C4-2B (cell line): ENCODE results near the gene MPDU1.

ENCODE experiments used
- ZFX ChIP-seq: fragments of 450-650 bp; IDR thresholded peaks from 2 replicates; pipeline ENCODE4 v1.6.1; 2017
- TF ChIP-seq, protein P1 (sequence below): fragments of 450-650 bp; conservative IDR thresholded peaks from 2 replicates; pipeline ENCODE4 v1.5.1; 2017; ENCODE audit warnings: mild to moderate bottlenecking

DNA sequence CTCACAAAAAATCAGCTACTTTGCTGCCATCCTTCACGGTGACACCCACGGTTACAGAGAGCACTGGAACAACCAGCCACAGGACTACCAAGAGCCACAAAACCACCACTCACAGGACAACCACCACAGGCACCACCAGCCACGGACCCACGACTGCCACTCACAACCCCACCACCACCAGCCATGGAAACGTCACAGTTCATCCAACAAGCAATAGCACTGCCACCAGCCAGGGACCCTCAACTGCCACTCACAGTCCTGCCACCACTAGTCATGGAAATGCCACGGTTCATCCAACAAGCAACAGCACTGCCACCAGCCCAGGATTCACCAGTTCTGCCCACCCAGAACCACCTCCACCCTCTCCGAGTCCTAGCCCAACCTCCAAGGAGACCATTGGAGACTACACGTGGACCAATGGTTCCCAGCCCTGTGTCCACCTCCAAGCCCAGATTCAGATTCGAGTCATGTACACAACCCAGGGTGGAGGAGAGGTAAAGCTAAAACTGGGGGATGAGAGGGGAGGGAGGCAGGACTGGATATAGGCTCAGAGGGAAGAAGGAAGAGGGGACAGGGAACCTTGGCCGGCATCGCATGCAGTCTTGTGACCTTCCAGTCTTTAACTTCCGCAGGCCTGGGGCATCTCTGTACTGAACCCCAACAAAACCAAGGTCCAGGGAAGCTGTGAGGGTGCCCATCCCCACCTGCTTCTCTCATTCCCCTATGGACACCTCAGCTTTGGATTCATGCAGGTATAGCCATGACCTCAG lies 3.6 kb upstream of the MPDU1 start:
- no peak for TF ChIP-seq ZFX
- TF ChIP-seq, protein P1, sequence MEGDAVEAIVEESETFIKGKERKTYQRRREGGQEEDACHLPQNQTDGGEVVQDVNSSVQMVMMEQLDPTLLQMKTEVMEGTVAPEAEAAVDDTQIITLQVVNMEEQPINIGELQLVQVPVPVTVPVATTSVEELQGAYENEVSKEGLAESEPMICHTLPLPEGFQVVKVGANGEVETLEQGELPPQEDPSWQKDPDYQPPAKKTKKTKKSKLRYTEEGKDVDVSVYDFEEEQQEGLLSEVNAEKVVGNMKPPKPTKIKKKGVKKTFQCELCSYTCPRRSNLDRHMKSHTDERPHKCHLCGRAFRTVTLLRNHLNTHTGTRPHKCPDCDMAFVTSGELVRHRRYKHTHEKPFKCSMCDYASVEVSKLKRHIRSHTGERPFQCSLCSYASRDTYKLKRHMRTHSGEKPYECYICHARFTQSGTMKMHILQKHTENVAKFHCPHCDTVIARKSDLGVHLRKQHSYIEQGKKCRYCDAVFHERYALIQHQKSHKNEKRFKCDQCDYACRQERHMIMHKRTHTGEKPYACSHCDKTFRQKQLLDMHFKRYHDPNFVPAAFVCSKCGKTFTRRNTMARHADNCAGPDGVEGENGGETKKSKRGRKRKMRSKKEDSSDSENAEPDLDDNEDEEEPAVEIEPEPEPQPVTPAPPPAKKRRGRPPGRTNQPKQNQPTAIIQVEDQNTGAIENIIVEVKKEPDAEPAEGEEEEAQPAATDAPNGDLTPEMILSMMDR = no peak
